ENCODE measurements around the gene TMEM132D. TPM values are rescaled to one million over a fixed set of nuclear protein-coding genes. Genes with fewer than 3 reads are reported as not detected.

TMEM132D gene
- total and polyA plus RNA-seq, 2 donors from 2014 or later, result 0.13 TPM; not detected in 1

DNA sequence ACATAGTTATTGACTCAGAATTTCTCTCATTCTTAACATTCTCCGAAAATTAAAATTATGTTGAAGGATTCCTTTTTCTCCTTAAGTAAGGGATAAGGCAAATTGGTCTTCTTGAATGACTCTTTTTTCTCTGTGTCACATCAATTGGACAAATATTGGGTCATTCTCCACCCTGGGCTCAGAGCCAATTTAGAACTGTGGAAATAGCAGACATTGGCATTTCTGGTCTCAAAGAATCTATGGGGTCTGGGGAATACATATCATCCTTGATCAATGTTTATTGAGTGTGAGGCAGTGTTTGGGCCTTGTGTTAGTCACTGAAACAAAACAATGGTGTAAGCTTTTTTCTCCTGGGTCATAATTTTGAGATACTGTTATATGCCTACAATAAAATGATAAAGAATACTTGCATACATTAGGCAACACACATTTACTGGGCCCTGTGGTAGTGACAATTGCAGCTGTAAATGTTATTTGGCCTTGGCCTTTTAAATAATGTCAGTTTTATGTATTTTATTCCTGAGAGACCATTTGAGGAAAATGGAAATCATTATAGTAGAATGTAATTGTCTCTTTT lies 414.6 kb downstream of the TMEM132D start:
- Histone ChIP-seq H3K4me3 (ENCODE audit: low read length in 3 of 3) (no peak overlapping the region), H3K9me3 (ENCODE audit: control insufficient read depth in 2 of 3, insufficient read depth in 1 of 3, low read length in 3 of 3) (no peaks in the 10 kb centered on the region), H3K4me1 (ENCODE audit: control insufficient read depth in 2 of 3, insufficient read depth in 2 of 3, low read depth in 1 of 3, low read length in 3 of 3) (no peaks in the 10 kb centered on the region), H3K36me3 (ENCODE audit: control insufficient read depth in 2 of 3, insufficient read depth in 3 of 3, low read length in 3 of 3) (no peaks in the 10 kb centered on the region), H3K27ac (ENCODE audit: low read depth in 2 of 2, low read length in 2 of 2) (no peak overlapping the region), H3K27me3 (ENCODE audit: control insufficient read depth, insufficient read depth, low read length) (no peaks in the 10 kb centered on the region), H3K9ac (ENCODE audit: low read length in 3 of 3) (no peak overlapping the region)
- FAIRE-seq (peak; percentile 41), DNase-seq (no peak)
- intact Hi-C loops (cut with DNase I), result no loop called here
- TF ChIP-seq, protein P1, sequence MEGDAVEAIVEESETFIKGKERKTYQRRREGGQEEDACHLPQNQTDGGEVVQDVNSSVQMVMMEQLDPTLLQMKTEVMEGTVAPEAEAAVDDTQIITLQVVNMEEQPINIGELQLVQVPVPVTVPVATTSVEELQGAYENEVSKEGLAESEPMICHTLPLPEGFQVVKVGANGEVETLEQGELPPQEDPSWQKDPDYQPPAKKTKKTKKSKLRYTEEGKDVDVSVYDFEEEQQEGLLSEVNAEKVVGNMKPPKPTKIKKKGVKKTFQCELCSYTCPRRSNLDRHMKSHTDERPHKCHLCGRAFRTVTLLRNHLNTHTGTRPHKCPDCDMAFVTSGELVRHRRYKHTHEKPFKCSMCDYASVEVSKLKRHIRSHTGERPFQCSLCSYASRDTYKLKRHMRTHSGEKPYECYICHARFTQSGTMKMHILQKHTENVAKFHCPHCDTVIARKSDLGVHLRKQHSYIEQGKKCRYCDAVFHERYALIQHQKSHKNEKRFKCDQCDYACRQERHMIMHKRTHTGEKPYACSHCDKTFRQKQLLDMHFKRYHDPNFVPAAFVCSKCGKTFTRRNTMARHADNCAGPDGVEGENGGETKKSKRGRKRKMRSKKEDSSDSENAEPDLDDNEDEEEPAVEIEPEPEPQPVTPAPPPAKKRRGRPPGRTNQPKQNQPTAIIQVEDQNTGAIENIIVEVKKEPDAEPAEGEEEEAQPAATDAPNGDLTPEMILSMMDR (IDR thresholded peaks at IDR 0.05; ENCODE audit: borderline replicate concordance, extremely low read depth, insufficient read depth), result no peak

DNA sequence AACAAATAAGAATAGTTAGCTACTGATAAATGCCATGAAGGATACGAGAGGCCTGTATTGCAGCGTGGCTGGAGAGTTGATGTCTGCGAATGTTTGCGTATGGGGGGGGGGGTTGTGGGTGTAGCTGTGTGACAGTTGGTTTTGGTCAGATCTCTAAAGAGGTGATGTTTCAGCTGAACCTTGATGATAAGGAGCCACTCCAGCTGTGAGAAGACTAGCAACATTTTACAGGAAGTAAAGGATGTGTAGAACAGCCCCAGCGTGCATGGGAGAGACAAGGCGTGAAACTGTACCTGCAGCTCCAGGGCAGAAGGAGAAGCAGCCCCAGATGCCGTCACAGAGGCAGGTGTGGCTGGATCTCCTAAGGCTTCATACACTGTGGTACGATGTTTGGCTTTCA lies 416.9 kb downstream of the TMEM132D start:
- TF ChIP-seq, protein P1 (IDR thresholded peaks at IDR 0.05; ENCODE audit: borderline replicate concordance, extremely low read depth, insufficient read depth), result no peak
- no peak for FAIRE-seq
- no peaks in the 10 kb centered on the region for H3K9me3 ChIP-seq (ENCODE audit: control insufficient read depth in 2 of 3, insufficient read depth in 1 of 3, low read length in 3 of 3)
- intact Hi-C loops (cut with DNase I), result no loop called here
- no peaks in the 10 kb centered on the region for H3K36me3 ChIP-seq (ENCODE audit: control insufficient read depth in 2 of 3, insufficient read depth in 3 of 3, low read length in 3 of 3)
- no peak for DNase-seq
- no peak overlapping the region for H3K27ac ChIP-seq (ENCODE audit: low read depth in 2 of 2, low read length in 2 of 2)
- H3K4me3 ChIP-seq (ENCODE audit: low read length in 3 of 3), result no peak overlapping the region
- H3K4me1 ChIP-seq (ENCODE audit: control insufficient read depth in 2 of 3, insufficient read depth in 2 of 3, low read depth in 1 of 3, low read length in 3 of 3), result no peaks in the 10 kb centered on the region
- H3K27me3 ChIP-seq (ENCODE audit: control insufficient read depth, insufficient read depth, low read length), result no peaks in the 10 kb centered on the region
- H3K9ac ChIP-seq (ENCODE audit: low read length in 3 of 3), result no peak overlapping the region

GRCh38 chr12:129483111-129483893 lies 420.5 kb downstream of the TMEM132D start:
- intact Hi-C loops (cut with DNase I), result no loop called here

More at GRCh38 chr12:129483111-129483893, 420.5 kb downstream of the TMEM132D start:
- H3K9ac ChIP-seq (ENCODE audit: low read length in 3 of 3), result no peak overlapping the region
- DNase-seq (no peak), FAIRE-seq (no peak)
- H3K9me3 ChIP-seq (ENCODE audit: control insufficient read depth in 2 of 3, insufficient read depth in 1 of 3, low read length in 3 of 3), result no peaks in the 10 kb centered on the region
- no peaks in the 10 kb centered on the region for H3K27me3 ChIP-seq (ENCODE audit: control insufficient read depth, insufficient read depth, low read length)
- H3K4me1 ChIP-seq (ENCODE audit: control insufficient read depth in 2 of 3, insufficient read depth in 2 of 3, low read depth in 1 of 3, low read length in 3 of 3), result no peaks in the 10 kb centered on the region
- H3K4me3 ChIP-seq (ENCODE audit: low read length in 3 of 3), result no peak overlapping the region
- no peaks in the 10 kb centered on the region for H3K36me3 ChIP-seq (ENCODE audit: control insufficient read depth in 2 of 3, insufficient read depth in 3 of 3, low read length in 3 of 3)
- TF ChIP-seq, protein P1 (IDR thresholded peaks at IDR 0.05; ENCODE audit: borderline replicate concordance, extremely low read depth, insufficient read depth), result no peak
- no peak overlapping the region for H3K27ac ChIP-seq (ENCODE audit: low read depth in 2 of 2, low read length in 2 of 2)

Measured in kidney (tissue), 14 donors.